HG02884 (cell line): ENCODE data around the gene KIAA0319L.

Experiments
- ATAC-seq: cut with Tn5 transposase; IDR thresholded peaks from one replicate; pipeline ENCODE4 v1.9.1; 2021; ENCODE audit warnings: mild to moderate bottlenecking, moderate library complexity; ENCODE audit not compliant: unreplicated experiment

The KIAA0319L gene

DNA sequence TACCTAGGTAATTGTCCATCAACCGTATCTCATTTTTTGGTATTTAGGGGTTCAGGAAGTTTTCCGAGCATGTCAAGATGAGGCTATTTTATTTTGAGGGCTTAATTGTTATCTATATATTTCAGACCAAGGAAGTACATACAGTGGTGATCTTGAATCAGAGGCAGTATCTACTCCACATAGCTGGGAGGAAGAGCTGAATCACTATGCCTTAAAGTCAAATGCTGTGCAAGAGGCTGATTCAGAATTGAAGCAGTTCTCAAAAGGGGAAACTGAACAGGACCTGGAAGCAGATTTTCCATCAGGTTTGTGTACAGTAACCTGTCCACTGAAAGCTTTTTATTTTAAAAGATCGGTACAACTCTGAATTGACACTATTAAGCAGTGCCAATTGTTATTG is 158.5 kb downstream of the KIAA0319L start:
- no peak for ATAC-seq

- no peak for ATAC-seq
Observed at GRCh38 chr1:35394386-35394785, 162.8 kb downstream of the KIAA0319L start.

- ATAC-seq, result no peak
Observed at GRCh38 chr1:35390600-35391494, 166.4 kb downstream of the KIAA0319L start.

GRCh38 chr1:35386959-35387358 is 170.2 kb downstream of the KIAA0319L start:
- no peak for ATAC-seq

DNA sequence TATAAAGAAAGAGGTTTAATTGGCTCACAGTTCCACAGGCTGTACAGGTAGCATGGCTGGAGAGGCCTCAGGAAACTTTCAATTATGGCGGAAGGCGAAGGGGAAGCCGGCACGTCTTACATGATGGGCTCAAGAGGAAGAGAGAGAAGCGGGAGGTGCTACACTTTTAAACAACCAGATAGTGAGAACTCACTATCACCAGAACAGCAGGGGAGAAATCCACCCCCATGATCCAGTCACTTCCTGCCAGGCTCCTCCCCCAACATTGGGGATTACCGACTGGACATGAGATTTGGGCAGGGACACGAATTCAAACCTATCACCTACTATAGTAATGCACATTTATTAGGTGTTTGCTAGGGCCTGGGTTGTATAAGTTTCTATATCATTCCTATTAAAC is 170.9 kb downstream of the KIAA0319L start:
- no peak for ATAC-seq
